ENCODE results near the gene EEF1A2.

The EEF1A2 gene

GRCh38 chr20:63471981-63472831 is 26.7 kb downstream of the EEF1A2 start, which contains the start of gene KCNQ2:
Gene KCNQ2, minus strand, starts transcription at chr20:63472655. Its CDS starts 192 bp downstream, at chr20:63472463.
- Histone ChIP-seq H3K9me2 (ENCODE audit: low read depth, low read length) (no peaks in the 10 kb centered on the region), H3K9ac (ENCODE audit: low read length) (no peak within 1 kb of the TSS), H3K4me3 (ENCODE audit: low read depth, low read length, poor library complexity, severe bottlenecking) (no peak within 1 kb of the TSS), H3K4me1 (ENCODE audit: insufficient read depth, low read length, severe bottlenecking) (no peaks in the 10 kb centered on the region), H4K20me1 (ENCODE audit: insufficient read depth, low read length) (no peaks in the 10 kb centered on the region), H3K79me2 (ENCODE audit: insufficient read depth, low read length) (no peaks in the 10 kb centered on the region), H3K4me2 (ENCODE audit: low read length) (no peak within 1 kb of the TSS), H3F3A (ENCODE audit: insufficient read depth, low read length) (no peaks in the 10 kb centered on the region), H3K36me3 (ENCODE audit: insufficient read depth, low read length) (no peaks in the 10 kb centered on the region), H3K27ac (ENCODE audit: low read depth, low read length, poor library complexity, severe bottlenecking) (no peak within 1 kb of the TSS), H3K27me3 (ENCODE audit: insufficient read depth, low read length) (peaks cover 8% of the 10 kb centered on the region; the same call in 1 of the 2 replicates), H3K9me3 (ENCODE audit: low read length) (no peaks in the 10 kb centered on the region), H2AFZ (ENCODE audit: low read length) (no peak within 1 kb of the TSS)
- no peak for TF ChIP-seq EZH2 (IDR thresholded peaks at IDR 0.05; ENCODE audit: borderline replicate concordance, low read length)
- TF ChIP-seq, protein P1, sequence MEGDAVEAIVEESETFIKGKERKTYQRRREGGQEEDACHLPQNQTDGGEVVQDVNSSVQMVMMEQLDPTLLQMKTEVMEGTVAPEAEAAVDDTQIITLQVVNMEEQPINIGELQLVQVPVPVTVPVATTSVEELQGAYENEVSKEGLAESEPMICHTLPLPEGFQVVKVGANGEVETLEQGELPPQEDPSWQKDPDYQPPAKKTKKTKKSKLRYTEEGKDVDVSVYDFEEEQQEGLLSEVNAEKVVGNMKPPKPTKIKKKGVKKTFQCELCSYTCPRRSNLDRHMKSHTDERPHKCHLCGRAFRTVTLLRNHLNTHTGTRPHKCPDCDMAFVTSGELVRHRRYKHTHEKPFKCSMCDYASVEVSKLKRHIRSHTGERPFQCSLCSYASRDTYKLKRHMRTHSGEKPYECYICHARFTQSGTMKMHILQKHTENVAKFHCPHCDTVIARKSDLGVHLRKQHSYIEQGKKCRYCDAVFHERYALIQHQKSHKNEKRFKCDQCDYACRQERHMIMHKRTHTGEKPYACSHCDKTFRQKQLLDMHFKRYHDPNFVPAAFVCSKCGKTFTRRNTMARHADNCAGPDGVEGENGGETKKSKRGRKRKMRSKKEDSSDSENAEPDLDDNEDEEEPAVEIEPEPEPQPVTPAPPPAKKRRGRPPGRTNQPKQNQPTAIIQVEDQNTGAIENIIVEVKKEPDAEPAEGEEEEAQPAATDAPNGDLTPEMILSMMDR (IDR thresholded peaks at IDR 0.05; ENCODE audit: low read length) = no peak

DNA sequence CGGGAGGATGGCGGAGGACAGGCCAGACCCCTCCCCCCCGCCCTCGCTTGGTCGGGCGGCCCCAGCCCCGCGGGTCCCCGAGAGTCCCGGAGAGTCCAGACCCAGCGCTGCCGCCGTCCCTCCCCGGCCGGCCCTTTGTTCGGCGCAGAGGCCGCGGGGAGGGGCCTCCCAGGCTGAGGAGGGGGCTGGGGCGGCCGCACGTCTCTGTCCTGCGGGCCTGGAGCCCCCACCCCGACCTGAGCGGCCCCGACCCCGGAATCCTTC is 27.2 kb downstream of the EEF1A2 start:
- H3K9me3 ChIP-seq (ENCODE audit: low read length) = no peaks in the 10 kb centered on the region
- H3F3A ChIP-seq (ENCODE audit: insufficient read depth, low read length) = no peaks in the 10 kb centered on the region
- no peak for TF ChIP-seq EZH2 (IDR thresholded peaks at IDR 0.05; ENCODE audit: borderline replicate concordance, low read length)
- TF ChIP-seq, protein P1 (IDR thresholded peaks at IDR 0.05; ENCODE audit: low read length) = no peak
- H3K79me2 ChIP-seq (ENCODE audit: insufficient read depth, low read length) = no peaks in the 10 kb centered on the region
- H3K36me3 ChIP-seq (ENCODE audit: insufficient read depth, low read length) = no peaks in the 10 kb centered on the region
- no peak overlapping the region for H3K9ac ChIP-seq (ENCODE audit: low read length)
- H3K27me3 ChIP-seq (ENCODE audit: insufficient read depth, low read length) = peaks cover 8% of the 10 kb centered on the region; the same call in 1 of the 2 replicates
- no peaks in the 10 kb centered on the region for H4K20me1 ChIP-seq (ENCODE audit: insufficient read depth, low read length)
- H3K4me2 ChIP-seq (ENCODE audit: low read length) = no peak overlapping the region
- no peak overlapping the region for H3K4me3 ChIP-seq (ENCODE audit: low read depth, low read length, poor library complexity, severe bottlenecking)
- no peaks in the 10 kb centered on the region for H3K9me2 ChIP-seq (ENCODE audit: low read depth, low read length)
- H3K27ac ChIP-seq (ENCODE audit: low read depth, low read length, poor library complexity, severe bottlenecking) = no peak overlapping the region
- no peak overlapping the region for H2AFZ ChIP-seq (ENCODE audit: low read length)
- no peaks in the 10 kb centered on the region for H3K4me1 ChIP-seq (ENCODE audit: insufficient read depth, low read length, severe bottlenecking)

DNA sequence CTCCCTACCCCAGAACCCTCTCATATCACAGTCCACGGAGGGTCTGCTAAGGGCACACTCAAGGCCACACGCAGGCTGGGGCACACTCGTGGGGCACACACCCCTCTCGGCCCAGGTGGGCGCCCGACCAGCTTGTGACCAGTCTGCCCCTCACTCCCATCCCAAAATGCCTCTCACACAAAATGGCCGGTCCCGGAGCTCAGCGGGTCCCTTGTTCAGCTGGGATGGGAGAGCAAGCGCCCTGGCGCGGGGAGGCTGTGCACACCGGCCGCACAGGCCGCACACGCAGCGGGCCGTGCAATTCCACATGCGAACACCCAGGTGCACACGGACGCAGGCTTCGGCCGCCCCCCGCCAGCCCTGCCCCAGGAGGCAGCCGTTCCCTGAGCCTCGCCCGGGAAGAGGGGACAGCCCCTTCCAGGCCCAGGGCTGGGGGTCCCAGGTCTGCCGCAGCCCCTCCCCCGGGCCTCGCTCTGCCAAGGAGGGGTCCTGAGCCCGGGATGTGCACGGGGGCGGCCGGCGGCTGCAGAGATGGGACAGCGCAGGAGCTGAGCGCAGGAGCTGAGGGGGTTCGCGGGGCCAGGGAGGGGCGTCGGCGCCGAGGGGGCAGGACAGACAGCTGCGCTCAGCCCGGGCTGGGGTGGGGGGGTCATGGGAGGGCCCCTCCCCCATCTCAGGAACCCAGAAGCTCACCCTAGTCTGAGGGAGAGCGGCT is 27.7 kb downstream of the EEF1A2 start:
- Histone ChIP-seq H3K4me3 (ENCODE audit: low read depth, low read length, poor library complexity, severe bottlenecking) (no peak overlapping the region), H2AFZ (ENCODE audit: low read length) (no peak overlapping the region), H3K79me2 (ENCODE audit: insufficient read depth, low read length) (no peaks in the 10 kb centered on the region), H3K27me3 (ENCODE audit: insufficient read depth, low read length) (peaks cover 8% of the 10 kb centered on the region; the same call in 1 of the 2 replicates), H3K27ac (ENCODE audit: low read depth, low read length, poor library complexity, severe bottlenecking) (no peak overlapping the region), H3K9me3 (ENCODE audit: low read length) (no peaks in the 10 kb centered on the region), H3K36me3 (ENCODE audit: insufficient read depth, low read length) (no peaks in the 10 kb centered on the region), H3K9ac (ENCODE audit: low read length) (no peak overlapping the region), H4K20me1 (ENCODE audit: insufficient read depth, low read length) (no peaks in the 10 kb centered on the region), H3K4me2 (ENCODE audit: low read length) (no peak overlapping the region), H3K9me2 (ENCODE audit: low read depth, low read length) (no peaks in the 10 kb centered on the region), H3K4me1 (ENCODE audit: insufficient read depth, low read length, severe bottlenecking) (no peaks in the 10 kb centered on the region), H3F3A (ENCODE audit: insufficient read depth, low read length) (no peaks in the 10 kb centered on the region)
- TF ChIP-seq EZH2 (IDR thresholded peaks at IDR 0.05; ENCODE audit: borderline replicate concordance, low read length) = no peak
- TF ChIP-seq, protein P1 (IDR thresholded peaks at IDR 0.05; ENCODE audit: low read length) = no peak

All from OCI-LY1 (cell line).